Hematopoietic multipotent progenitor cell treated with erythropoietin and hydrocortisone succinate and interleukin-3 and kit ligand, for 8 days (in vitro differentiated cells): Measurements from ENCODE around the gene VPS8.
"Not testable (repeated sequence)": the region's sequence is repeated elsewhere in the genome, so short reads cannot be mapped to it uniquely, and the experiment has no call there.

Experiments used
- DNase-seq: peaks from one replicate; pipeline ENCODE4 v3.0.0-alpha.2; 2015

Gene VPS8

GRCh38 chr3:185003876-185004275 is 191.9 kb downstream of the VPS8 start:
- DNase-seq = not testable (repeated sequence)

- DNase-seq = no peak
Measured at GRCh38 chr3:185009650-185010049, 197.7 kb downstream of the VPS8 start.

- DNase-seq = not testable (repeated sequence)
Measured at GRCh38 chr3:185017584-185017983, 205.6 kb downstream of the VPS8 start.

DNA sequence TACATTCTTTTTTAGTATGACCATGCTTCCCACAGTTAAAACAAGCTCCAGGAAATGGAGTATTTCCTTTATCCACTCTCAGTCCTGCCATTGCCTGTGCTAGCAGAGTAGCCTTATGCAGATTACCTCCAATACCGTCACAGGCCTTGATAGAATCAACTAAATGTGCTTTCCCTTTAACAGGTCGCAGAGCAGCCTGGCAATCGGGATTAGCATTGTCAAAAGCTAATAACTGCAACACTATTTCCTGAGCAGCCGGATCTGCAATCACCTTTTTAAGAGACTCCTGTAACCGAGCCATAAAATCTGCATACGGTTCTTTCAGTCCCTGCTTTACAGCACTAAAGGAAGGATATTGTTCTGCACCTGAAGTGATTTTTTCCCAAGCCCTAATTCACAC is 206.0 kb downstream of the VPS8 start:
- not testable (repeated sequence) for DNase-seq

- no peak for DNase-seq
Measured at GRCh38 chr3:185021256-185021655, 209.3 kb downstream of the VPS8 start.

DNA sequence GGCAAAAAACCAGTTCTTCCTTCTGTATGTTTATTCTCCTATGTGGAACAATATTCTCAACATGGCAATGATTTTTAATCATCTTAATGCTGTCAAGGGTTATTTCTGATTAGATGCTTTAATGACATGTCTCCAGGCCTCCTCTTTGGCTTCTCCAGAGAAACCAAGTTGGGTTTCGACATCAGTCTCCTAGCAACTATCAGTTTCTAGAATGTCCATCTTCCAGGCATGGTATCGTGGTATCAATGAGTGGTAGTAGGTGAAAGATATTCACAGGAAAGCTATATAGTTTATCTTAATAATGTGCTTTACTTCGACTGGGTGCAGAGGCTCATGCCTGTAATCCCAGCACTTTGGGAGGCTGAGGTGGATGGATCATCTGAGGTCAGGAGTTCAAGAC is 212.4 kb downstream of the VPS8 start:
- DNase-seq = peak; percentile 14

- DNase-seq = peak; percentile 78
Measured at GRCh38 chr3:185024966-185025365, 213.0 kb downstream of the VPS8 start.

- no peak for DNase-seq
Measured at GRCh38 chr3:185028121-185028520, 216.2 kb downstream of the VPS8 start.

DNA sequence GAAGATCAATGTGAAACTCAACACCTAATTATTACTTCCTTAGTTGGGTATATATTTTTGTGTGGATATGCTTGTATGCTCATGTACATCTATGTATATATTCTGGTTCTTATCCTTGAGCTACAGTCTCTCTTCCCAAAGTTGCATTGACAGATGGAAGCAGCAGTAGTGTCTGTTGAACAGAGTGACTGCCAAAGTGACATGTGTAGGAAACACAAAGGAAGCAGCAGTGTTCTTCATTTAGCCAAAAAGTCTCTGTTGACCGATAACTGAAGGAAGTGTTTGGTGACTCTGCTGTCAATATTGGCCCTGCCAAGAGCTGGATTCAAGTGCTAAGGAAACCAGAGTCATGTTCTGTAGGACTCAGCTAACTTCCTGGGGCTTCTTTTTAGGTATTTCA is 217.1 kb downstream of the VPS8 start:
- DNase-seq = no peak

- no peak for DNase-seq
Measured at GRCh38 chr3:185030399-185030798, 218.4 kb downstream of the VPS8 start.

- no peak for DNase-seq
Measured at GRCh38 chr3:185030951-185031350, 219.0 kb downstream of the VPS8 start.

DNA sequence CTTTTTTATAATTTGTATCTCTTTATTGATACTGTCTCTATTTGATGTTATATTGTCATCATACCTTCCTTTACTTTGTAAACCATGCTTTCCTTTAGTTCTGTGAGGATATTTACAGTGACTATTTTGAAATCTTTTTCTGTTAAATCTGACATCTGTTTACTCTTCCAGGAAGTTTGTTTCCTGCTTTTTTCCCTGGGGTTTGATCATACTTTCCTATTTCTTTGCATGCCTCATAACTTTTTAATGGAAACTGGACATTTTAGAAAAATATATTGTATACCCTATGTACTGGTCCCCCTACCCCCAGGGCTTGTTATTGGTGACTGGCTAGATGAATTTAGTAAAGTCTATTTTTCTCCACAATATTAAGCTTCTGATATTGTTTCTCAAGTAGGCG is 225.8 kb downstream of the VPS8 start:
- no peak for DNase-seq

GRCh38 chr3:185040425-185040824 is 228.5 kb downstream of the VPS8 start:
- no peak for DNase-seq

DNA sequence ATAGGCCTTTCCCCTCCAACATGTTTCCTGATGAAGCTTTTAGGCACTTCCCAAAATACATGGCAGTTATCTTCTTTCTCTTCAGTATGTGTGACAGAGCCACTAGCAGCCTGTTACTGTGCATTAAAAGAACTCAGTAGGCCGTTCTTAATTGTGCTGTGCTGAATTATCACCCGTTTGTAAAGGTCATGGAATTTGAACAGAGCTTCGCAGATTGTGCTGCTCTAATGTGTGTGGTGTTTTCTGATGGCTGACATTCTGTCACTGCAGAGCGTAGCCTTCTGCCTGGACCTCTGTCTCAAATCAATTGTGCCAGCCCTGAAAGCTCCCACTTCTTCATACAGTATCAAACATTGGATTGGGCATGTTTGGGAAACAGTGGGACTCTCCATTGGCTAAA is 229.6 kb downstream of the VPS8 start:
- no peak for DNase-seq

- DNase-seq = no peak
Measured at GRCh38 chr3:185042312-185043050, 230.5 kb downstream of the VPS8 start.

GRCh38 chr3:185046164-185046515 is 234.2 kb downstream of the VPS8 start:
- no peak for DNase-seq

- no peak for DNase-seq
Measured at GRCh38 chr3:185046603-185047002, 234.6 kb downstream of the VPS8 start.

- DNase-seq = no peak
Measured at GRCh38 chr3:185049710-185050109, 237.7 kb downstream of the VPS8 start.

DNA sequence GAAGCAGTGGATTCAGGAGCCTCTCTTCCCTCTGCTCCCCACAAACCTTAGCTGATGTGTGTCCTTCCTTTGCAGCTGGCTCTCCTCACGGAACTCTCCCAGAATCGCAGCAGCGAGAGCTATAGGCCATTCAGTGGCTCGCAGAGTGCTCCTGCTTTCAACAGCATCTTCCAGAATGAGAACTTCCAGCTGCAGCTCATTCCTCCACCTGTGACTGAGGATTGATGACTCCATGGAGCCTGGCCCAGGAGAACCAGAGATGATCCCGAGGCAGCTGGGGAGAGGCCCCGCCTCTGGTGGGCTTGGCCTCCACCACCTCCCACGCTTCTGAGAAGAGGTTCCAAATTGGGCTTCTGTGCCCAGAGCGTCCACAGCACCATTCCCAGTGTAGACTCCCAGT is 239.8 kb downstream of the VPS8 start:
- no peak for DNase-seq

DNA sequence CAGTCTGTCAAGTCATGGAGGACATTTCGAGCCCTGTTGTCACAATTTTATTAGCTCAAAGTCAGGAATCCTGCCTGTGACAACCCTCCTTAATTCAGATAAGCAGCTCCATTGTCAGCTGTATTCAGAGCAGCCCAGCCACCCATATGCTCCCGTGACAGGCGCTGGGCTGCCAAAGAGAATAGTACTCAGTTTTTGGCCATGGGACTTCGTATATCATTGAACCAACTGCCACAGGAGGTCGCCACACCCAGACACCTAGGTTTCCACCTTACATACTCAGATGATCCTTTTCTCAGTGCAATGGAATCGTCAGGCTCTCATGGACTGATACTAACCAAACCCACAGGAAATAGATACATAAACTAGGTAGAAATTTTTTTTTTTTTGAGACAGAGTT is 240.7 kb downstream of the VPS8 start:
- no peak for DNase-seq

DNA sequence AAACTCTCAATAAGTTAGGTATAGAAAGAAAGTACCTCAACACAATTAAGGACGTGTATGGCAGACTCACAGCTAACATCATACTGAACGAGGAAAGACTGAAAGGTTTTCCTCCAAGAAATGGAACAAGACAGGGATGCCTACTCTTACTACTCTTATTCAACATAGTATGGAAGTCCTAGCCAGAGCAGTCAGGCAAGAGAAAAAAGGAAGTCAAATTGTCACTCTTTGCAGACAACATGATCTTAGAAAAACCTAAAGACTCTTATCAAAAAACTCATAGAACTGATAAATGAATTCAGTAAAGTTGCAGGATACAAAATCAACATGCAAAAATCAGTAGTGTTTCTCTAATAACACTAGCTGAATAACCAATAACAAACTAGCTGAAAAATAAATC is 244.9 kb downstream of the VPS8 start:
- no peak for DNase-seq

- no peak for DNase-seq
Measured at GRCh38 chr3:185057829-185058228, 245.9 kb downstream of the VPS8 start.

DNA sequence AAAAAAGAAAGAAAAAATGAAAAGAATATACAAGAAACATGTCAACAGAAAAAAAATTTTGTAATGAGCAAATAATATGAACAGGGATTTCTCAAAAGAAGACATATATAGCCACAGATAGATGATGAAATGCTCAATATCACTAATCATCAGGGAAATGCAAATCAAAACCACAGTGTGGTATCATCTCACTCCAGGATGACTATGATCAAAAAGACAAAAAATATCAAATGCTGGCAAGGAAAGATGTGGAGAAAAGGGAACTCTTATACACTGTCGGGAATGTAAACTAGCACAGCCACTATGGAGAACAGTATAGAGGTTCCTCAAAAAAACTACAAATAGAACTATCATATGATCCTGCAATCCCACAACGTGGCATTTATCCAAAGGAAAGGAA is 246.8 kb downstream of the VPS8 start:
- no peak for DNase-seq

- no peak for DNase-seq
Measured at GRCh38 chr3:185059766-185060165, 247.8 kb downstream of the VPS8 start.

GRCh38 chr3:185060655-185061054 is 248.7 kb downstream of the VPS8 start:
- no peak for DNase-seq
